Urinary bladder (tissue), 4 donors: ENCODE data around the gene SRM. TPM values are rescaled to one million over a fixed set of nuclear protein-coding genes. Genes with fewer than 3 reads are reported as not detected.
A peak's percentile ranks its signal among the peaks of the same experiment; 100 is the strongest.
"Not testable (repeated sequence)": the region's sequence is repeated elsewhere in the genome, so short reads cannot be mapped to it uniquely, and the experiment has no call there.

Experiments used
- DNase-seq: peaks from one replicate; pipeline ENCODE4 v3.0.0-alpha.2; 2015; ENCODE audit errors: extremely low spot score
- H3K27ac ChIP-seq: one replicate; pipeline ENCODE4 v1.5.1; 2013; ENCODE audit warnings: low read depth, mild to moderate bottlenecking, moderate library complexity
- H3K36me3 ChIP-seq: one replicate; pipeline ENCODE4 v1.6.1; 2013; ENCODE audit warnings: mild to moderate bottlenecking, moderate library complexity; ENCODE audit not compliant: insufficient read depth
- H3K4me1 ChIP-seq: one replicate; pipeline ENCODE4 v1.6.1; 2013; ENCODE audit warnings: mild to moderate bottlenecking, moderate library complexity; ENCODE audit not compliant: insufficient read depth
- H3K4me3 ChIP-seq: one replicate; pipeline ENCODE4 v1.5.1; 2013; ENCODE audit warnings: low read depth, low read length
- WGBS: extraction: QIAGEN DNeasy Blood & Tissue Kit; methylation state at CpG from one replicate; pipeline ENCODE4 v1.1.7; 2013; 5-methylcytosine and 5-hydroxymethylcytosine counted together
- polyA plus RNA-seq: library from polyadenylated mRNA; stranded (reverse); fragments of 200-250 nt; gene quantifications from one replicate; pipeline ENCODE4 v1.2.3, GENCODE V29; 2013
- total RNA-seq: library from RNA; depleted of rRNA; stranded (reverse); fragments of >200 nt; gene quantifications from one replicate; pipeline ENCODE4 v1.2.3, GENCODE V29; 2014
- donor health status: healthy with polysubstance abuse.
- donor health status: healthy.

Gene SRM
- total and polyA plus RNA-seq, 2 donors: 9.0 to 83.2 TPM

DNA sequence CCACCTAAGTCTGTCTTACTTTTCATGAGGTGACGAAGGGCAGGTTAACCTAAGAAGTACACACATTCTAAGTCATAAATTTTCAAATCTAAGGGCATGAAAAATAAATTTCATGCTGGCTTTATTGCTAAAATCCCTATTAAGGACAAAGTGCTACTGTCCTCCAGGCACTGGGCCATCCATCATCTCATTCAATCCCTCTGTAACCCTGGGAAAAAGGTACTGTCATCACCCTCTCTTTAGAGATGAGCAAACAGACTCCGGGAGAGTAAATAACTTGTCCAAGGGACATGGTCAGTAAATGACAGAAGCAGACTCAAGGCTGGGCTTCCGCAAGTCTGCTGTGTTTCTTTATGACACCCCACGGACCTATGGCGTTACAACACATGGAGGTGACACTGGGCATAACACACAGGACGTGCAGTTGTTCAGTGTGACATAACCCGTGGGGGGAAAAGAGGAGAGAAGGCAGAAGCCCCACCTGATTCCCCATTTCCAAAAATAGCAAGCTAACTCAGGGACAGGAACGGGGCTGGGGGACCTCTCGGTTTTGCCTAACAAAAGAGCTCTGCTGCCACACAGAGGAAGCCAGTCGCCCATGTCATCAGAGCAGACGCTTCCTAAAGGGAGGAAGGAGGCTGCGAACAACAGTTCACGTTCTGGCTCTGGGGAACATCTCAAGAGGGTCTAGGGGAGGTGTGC is 12.5 kb upstream of the SRM start:
- 76% methylated on average over 13 of the region's 13 CpGs for WGBS
- H3K36me3 ChIP-seq: peaks cover 13% of the 10 kb centered on the region
- no peak for DNase-seq

GRCh38 chr1:11071463-11072215 is 11.8 kb upstream of the SRM start:
- no peak overlapping the region for H3K4me3 ChIP-seq
- no peaks in the 10 kb centered on the region for H3K4me1 ChIP-seq
- H3K27ac ChIP-seq: no peak overlapping the region
- no peak for DNase-seq
- H3K36me3 ChIP-seq: peaks cover 12% of the 10 kb centered on the region
- 85% methylated on average over 15 of the region's 15 CpGs for WGBS

More for the DNA sequence above, 12.5 kb upstream of the SRM start:
- Histone ChIP-seq H3K4me1 (no peaks in the 10 kb centered on the region), H3K4me3 (no peak overlapping the region), H3K27ac (no peak overlapping the region)

- DNase-seq: no peak
- H3K36me3 ChIP-seq: peaks cover 12% of the 10 kb centered on the region
- H3K4me1 ChIP-seq: no peaks in the 10 kb centered on the region
- H3K27ac ChIP-seq: no peak overlapping the region
- 83% methylated on average over 11 of the region's 11 CpGs for WGBS
- H3K4me3 ChIP-seq: no peak overlapping the region
Observed at GRCh38 chr1:11070876-11071275, 11.1 kb upstream of the SRM start.

DNA sequence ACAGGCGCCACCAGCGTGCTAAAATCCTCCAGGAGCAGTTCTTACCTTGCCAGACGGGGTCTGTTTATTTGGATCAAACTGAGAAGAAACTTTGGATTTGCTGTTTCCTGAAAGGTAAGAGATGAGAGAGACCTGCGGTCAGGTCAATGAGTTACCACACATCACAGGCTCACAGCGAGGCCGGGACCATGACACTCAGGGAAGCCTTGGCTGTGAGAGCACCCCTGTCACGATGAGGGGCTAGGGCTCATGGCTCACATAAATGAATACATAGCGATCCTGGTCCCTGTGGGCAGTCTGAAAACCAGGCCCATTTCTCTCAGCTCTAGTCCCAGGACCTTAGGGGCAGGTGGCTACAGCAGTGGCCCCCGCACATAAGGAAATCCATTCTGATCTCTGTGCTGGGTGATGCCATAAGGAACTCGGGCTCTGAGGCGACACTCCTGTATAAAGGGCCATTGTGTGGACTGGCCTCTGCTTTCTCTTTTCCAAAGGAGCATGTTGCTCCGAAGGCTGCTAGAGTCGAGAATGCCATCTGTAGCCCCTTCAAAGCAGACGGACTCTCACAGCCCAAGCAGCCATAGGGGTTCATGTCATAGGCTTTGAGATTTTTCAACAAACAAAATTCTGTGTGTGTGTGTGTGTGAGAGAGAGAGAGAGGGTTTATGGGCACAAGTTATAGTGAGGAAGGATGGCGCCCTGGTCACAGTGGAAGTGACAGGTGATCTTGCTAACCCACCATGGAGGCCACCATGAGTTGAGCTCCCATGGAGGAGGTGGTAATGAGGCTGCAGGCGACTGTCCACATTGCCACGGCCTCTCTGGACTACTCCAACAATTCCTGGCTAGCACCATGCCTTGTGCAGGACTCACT is 9.0 kb upstream of the SRM start:
- H3K27ac ChIP-seq: no peak overlapping the region

GRCh38 chr1:11067716-11068599 is 8.1 kb upstream of the SRM start:
- 83% methylated on average over 18 of the region's 18 CpGs for whole genome bisulfite sequencing
- Histone ChIP-seq H3K4me1 (no peaks in the 10 kb centered on the region), H3K36me3 (peaks cover 9% of the 10 kb centered on the region), H3K27ac (no peak overlapping the region), H3K4me3 (no peak overlapping the region)
- no peak for DNase-seq

More for the DNA sequence above, 9.0 kb upstream of the SRM start:
- 84% methylated on average over 17 of the region's 17 CpGs for WGBS
- peaks cover 9% of the 10 kb centered on the region for H3K36me3 ChIP-seq
- DNase-seq: no peak
- no peak overlapping the region for H3K4me3 ChIP-seq
- no peaks in the 10 kb centered on the region for H3K4me1 ChIP-seq

DNA sequence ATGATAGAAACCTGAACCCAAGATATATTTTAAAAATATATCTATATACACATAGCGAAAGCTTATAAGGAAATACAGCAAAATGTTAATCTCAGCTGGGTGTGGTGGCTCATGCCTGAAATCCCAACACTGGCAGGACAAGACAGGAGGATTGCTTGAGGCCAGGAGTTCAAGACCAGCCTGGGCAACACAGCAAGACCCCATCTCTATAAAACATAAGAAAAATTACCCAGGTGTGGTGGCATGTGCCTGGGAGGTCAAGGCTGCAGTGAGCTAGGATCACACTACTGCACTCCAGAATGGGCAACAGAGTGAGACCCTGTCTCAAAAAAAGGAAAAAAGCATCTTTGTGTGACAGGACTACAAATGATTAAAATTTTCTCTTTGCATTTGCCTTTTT is 6.0 kb upstream of the SRM start:
- 96% methylated on average over 1 of the region's 1 CpG for WGBS
- no peak overlapping the region for H3K4me3 ChIP-seq
- DNase-seq: no peak
- peaks cover 4% of the 10 kb centered on the region for H3K36me3 ChIP-seq
- no peak overlapping the region for H3K27ac ChIP-seq
- peaks cover 3% of the 10 kb centered on the region for H3K4me1 ChIP-seq

DNA sequence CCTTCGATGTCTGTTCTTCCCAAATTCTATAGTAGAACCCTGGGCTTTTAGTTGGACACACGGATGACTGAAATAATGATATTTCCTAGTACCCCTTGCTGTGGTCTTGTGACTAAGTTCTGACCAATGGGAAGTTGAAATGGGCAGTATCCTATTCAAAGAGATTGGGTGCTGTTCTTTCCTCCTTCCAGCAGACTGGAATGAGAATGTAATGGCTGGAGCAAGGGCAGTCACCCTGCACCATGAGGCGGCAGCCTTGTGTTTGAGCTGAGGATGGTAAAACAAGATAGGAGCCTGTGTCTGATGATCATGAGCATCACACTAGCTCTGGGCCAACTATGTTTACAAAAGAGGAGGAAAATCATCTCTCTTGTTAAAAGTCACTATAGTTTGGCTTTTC is 5.1 kb upstream of the SRM start:
- Histone ChIP-seq H3K27ac (no peak overlapping the region), H3K4me1 (peaks cover 3% of the 10 kb centered on the region), H3K4me3 (no peak overlapping the region), H3K36me3 (peaks cover 4% of the 10 kb centered on the region)
- no peak for DNase-seq
- WGBS: 99% methylated on average over 3 of the region's 3 CpGs

- not testable (repeated sequence) for DNase-seq, H3K27ac ChIP-seq, H3K4me3 ChIP-seq, H3K4me1 ChIP-seq, H3K36me3 ChIP-seq
- WGBS: 87% methylated on average over 18 of the region's 18 CpGs
Observed at GRCh38 chr1:11063937-11064537, 4.2 kb upstream of the SRM start.

- H3K27ac ChIP-seq: no peak overlapping the region
- H3K4me3 ChIP-seq: no peak overlapping the region
- DNase-seq: no peak
- H3K4me1 ChIP-seq: peaks cover 3% of the 10 kb centered on the region
- WGBS: 82% methylated on average over 3 of the region's 3 CpGs
- no peaks in the 10 kb centered on the region for H3K36me3 ChIP-seq
Observed at GRCh38 chr1:11062965-11063401, 3.2 kb upstream of the SRM start.

DNA sequence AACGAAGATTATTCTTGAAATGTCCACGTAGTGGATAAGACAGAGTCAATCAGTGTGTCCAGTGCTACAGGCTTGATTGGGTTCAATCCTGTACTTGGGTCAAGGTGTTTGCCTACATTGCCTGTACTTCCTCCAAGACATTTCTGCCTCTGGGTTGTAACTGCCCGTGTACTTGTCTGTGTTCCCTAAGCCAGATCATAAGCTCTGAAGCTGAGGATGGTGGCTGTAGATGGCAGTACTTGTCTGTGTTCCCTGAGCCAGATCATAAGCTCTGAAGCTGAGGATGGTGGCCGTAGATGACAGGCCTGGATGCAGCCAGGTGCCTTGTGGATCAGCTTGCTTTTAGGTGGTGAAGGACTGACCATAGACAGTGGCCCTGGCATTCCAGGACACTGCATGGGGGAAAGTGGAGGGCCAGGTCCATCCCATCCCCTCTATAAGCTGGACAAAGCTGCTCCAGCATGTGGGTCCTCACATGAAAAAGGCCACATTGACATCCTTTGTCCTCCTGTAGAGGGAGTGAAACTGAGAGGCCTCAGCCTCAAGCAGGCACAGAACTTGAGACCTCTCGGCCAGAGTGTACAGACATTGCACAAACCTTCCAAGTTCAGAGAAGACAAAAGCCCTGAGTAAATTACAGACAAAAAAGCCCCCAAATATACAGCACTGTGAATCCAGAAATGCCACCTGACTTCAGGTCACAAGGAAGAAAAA is 2.0 kb upstream of the SRM start:
- peaks cover 3% of the 10 kb centered on the region for H3K4me1 ChIP-seq
- H3K36me3 ChIP-seq: no peaks in the 10 kb centered on the region
- H3K27ac ChIP-seq: no peak overlapping the region
- WGBS: 70% methylated on average over 5 of the region's 5 CpGs
- H3K4me3 ChIP-seq: no peak overlapping the region
- DNase-seq: no peak

GRCh38 chr1:11059155-11059967 is 457 bp downstream of the SRM start:
- Histone ChIP-seq H3K27ac (no peak overlapping the region), H3K4me3 (peak overlapping the region; percentile 66), H3K4me1 (peaks cover 3% of the 10 kb centered on the region), H3K36me3 (peaks cover under 1% of the 10 kb centered on the region)
- under 1% methylated on average over 67 of the region's 72 CpGs for WGBS
- no peak for DNase-seq
